GM11168 (cell line): ENCODE measurements around the gene EXOC4.

Source experiments
- in situ Hi-C: fragments of 300-500 bp; cut with MboI; formaldehyde crosslinking; loops from one replicate; pipeline ENCODE4 v1.12.0; 2022; ENCODE audit warnings: low sequenced_read_pairs; ENCODE audit not compliant: unreplicated experiment

Gene EXOC4

GRCh38 chr7:133723044-133723443 is 470.2 kb downstream of the EXOC4 start:
- in situ Hi-C loops, result no loop called here

- in situ Hi-C loops, result no loop called here
These were observed 471.3 kb downstream of the EXOC4 start for GRCh38 chr7:133724148-133724547.

- in situ Hi-C loops, result no loop called here
These were observed 471.8 kb downstream of the EXOC4 start for GRCh38 chr7:133724694-133725093.

GRCh38 chr7:133727476-133728214 is 474.8 kb downstream of the EXOC4 start:
- in situ Hi-C loops, result no loop called here

GRCh38 chr7:133730360-133730759 is 477.5 kb downstream of the EXOC4 start:
- in situ Hi-C loops, result no loop called here

- in situ Hi-C loops, result no loop called here
These were observed 480.5 kb downstream of the EXOC4 start for GRCh38 chr7:133733401-133733800.

- in situ Hi-C loops, result no loop called here
These were observed 482.3 kb downstream of the EXOC4 start for GRCh38 chr7:133735222-133735621.

GRCh38 chr7:133739817-133740216 is 486.9 kb downstream of the EXOC4 start:
- in situ Hi-C loops, result no loop called here

- in situ Hi-C loops, result no loop called here
These were observed 488.2 kb downstream of the EXOC4 start for GRCh38 chr7:133741078-133741477.

GRCh38 chr7:133741703-133742102 is 488.8 kb downstream of the EXOC4 start:
- in situ Hi-C loops, result no loop called here

- in situ Hi-C loops, result no loop called here
These were observed 490.0 kb downstream of the EXOC4 start for GRCh38 chr7:133742709-133743538.

GRCh38 chr7:133744451-133744850 is 491.6 kb downstream of the EXOC4 start:
- in situ Hi-C loops, result no loop called here

- in situ Hi-C loops, result no loop called here
These were observed 493.4 kb downstream of the EXOC4 start for GRCh38 chr7:133746305-133746704.

GRCh38 chr7:133746847-133747246 is 494.0 kb downstream of the EXOC4 start:
- in situ Hi-C loops, result no loop called here

GRCh38 chr7:133748443-133749407 is 495.8 kb downstream of the EXOC4 start:
- in situ Hi-C loops, result no loop called here

GRCh38 chr7:133750287-133750686 is 497.4 kb downstream of the EXOC4 start:
- in situ Hi-C loops, result no loop called here

- in situ Hi-C loops, result no loop called here
These were observed 498.2 kb downstream of the EXOC4 start for GRCh38 chr7:133751079-133751478.

GRCh38 chr7:133753513-133753912 is 500.6 kb downstream of the EXOC4 start:
- in situ Hi-C loops, result no loop called here

GRCh38 chr7:133754708-133755107 is 501.8 kb downstream of the EXOC4 start:
- in situ Hi-C loops, result no loop called here

GRCh38 chr7:133755901-133756300 is 503.0 kb downstream of the EXOC4 start:
- in situ Hi-C loops, result no loop called here
